Measurements from ENCODE around the gene EXOSC2. TPM values are rescaled to one million over a fixed set of nuclear protein-coding genes. Genes with fewer than 3 reads are reported as not detected.

Gene EXOSC2
- total RNA-seq, 1 donor from 2014 or later, result 15.6 TPM

DNA sequence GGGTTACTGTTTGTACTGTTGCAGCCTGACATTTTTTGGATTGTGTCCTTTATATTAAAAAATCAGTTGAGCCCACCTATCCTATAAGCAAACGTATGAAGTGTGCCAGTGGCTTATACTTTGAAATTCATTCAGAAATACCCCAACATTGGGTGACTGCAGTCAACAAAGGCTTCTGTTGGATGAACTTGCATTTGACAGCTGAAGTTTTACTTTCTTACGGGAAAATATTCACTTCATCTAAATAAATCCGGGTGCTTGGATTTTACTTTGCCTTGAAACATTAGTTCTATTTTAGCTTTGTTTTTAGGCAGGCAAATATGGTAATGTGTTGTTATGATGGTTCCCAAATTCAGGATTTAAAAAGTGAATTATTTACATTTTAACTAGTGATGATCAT lies 21.7 kb downstream of the EXOSC2 start:
- Mint-ChIP-seq H3K9me3 (ENCODE audit: low read depth) (no peaks in the 10 kb centered on the region), H3K4me3 (ENCODE audit: unreplicated experiment) (peak overlapping the region; percentile 95), H3K36me3 (ENCODE audit: low read depth) (no peaks in the 10 kb centered on the region), H3K4me1 (ENCODE audit: low read depth) (peaks cover 37% of the 10 kb centered on the region), H3K27ac (ENCODE audit: unreplicated experiment) (peak overlapping the region; percentile 99), H3K27me3 (ENCODE audit: low read depth) (no peaks in the 10 kb centered on the region)
- TF ChIP-seq, protein P1, sequence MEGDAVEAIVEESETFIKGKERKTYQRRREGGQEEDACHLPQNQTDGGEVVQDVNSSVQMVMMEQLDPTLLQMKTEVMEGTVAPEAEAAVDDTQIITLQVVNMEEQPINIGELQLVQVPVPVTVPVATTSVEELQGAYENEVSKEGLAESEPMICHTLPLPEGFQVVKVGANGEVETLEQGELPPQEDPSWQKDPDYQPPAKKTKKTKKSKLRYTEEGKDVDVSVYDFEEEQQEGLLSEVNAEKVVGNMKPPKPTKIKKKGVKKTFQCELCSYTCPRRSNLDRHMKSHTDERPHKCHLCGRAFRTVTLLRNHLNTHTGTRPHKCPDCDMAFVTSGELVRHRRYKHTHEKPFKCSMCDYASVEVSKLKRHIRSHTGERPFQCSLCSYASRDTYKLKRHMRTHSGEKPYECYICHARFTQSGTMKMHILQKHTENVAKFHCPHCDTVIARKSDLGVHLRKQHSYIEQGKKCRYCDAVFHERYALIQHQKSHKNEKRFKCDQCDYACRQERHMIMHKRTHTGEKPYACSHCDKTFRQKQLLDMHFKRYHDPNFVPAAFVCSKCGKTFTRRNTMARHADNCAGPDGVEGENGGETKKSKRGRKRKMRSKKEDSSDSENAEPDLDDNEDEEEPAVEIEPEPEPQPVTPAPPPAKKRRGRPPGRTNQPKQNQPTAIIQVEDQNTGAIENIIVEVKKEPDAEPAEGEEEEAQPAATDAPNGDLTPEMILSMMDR (IDR thresholded peaks at IDR 0.05), result no peak
- no peak for DNase-seq (ENCODE audit: low spot score)

DNA sequence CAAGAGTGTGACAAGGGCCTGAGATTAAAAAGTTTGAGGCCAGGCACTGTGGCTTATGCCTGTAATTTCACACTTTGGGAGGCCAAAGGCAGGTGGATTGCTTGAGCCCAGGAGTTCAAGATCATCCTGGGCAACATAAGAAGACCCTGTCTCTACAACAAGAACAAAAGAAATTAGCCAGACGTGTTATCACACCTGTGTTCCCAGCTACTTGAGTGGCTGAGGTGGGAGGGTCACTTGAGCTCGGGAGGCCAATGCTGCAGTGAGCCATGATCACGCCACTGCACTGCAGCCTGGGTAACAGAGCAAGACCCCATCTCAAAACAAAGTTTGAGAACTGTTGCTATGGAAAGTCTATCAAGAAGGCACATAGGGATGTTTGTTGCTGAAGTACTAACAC lies 25.0 kb downstream of the EXOSC2 start:
- H3K9me3 Mint-ChIP-seq (ENCODE audit: low read depth), result no peaks in the 10 kb centered on the region
- no peak overlapping the region for H3K4me3 Mint-ChIP-seq (ENCODE audit: unreplicated experiment)
- no peak overlapping the region for H3K27ac Mint-ChIP-seq (ENCODE audit: unreplicated experiment)
- no peaks in the 10 kb centered on the region for H3K27me3 Mint-ChIP-seq (ENCODE audit: low read depth)
- TF ChIP-seq, protein P1 (IDR thresholded peaks at IDR 0.05), result no peak
- no peak for DNase-seq (ENCODE audit: low spot score)
- peaks cover 2% of the 10 kb centered on the region for H3K36me3 Mint-ChIP-seq (ENCODE audit: low read depth)
- H3K4me1 Mint-ChIP-seq (ENCODE audit: low read depth), result peaks cover 35% of the 10 kb centered on the region

- no peaks in the 10 kb centered on the region for H3K27me3 Mint-ChIP-seq (ENCODE audit: low read depth)
- peaks cover 2% of the 10 kb centered on the region for H3K36me3 Mint-ChIP-seq (ENCODE audit: low read depth)
- H3K9me3 Mint-ChIP-seq (ENCODE audit: low read depth), result no peaks in the 10 kb centered on the region
- H3K27ac Mint-ChIP-seq (ENCODE audit: unreplicated experiment), result no peak overlapping the region
- DNase-seq (ENCODE audit: low spot score), result no peak
- TF ChIP-seq, protein P1 (IDR thresholded peaks at IDR 0.05), result no peak
- peaks cover 13% of the 10 kb centered on the region for H3K4me1 Mint-ChIP-seq (ENCODE audit: low read depth)
- H3K4me3 Mint-ChIP-seq (ENCODE audit: unreplicated experiment), result no peak overlapping the region
Measured at GRCh38 chr9:130720762-130721161, 27.2 kb downstream of the EXOSC2 start.

DNA sequence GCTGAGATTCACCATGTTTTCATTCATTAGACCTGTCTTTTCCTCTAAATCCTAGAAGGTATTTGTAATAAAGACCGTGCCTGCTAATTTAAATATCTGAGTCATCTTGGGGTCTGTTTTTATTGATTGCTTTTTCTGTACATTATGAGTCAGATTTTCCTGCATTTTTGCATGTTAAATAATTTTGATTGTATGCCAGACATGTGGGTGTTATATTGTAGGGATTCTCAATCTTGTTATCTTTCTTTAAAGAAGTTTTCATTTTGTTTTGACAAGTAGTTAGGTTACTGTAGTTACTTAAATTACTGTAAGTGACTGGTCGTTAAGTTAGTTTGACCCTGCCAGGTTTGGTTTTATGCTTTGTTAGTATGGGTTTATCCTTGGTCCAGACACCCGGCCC lies 35.1 kb downstream of the EXOSC2 start:
- DNase-seq (ENCODE audit: low spot score), result no peak
- H3K9me3 Mint-ChIP-seq (ENCODE audit: low read depth), result peaks cover 3% of the 10 kb centered on the region
- H3K27ac Mint-ChIP-seq (ENCODE audit: unreplicated experiment), result peak overlapping the region; percentile 10
- TF ChIP-seq, protein P1 (IDR thresholded peaks at IDR 0.05), result no peak
- H3K4me3 Mint-ChIP-seq (ENCODE audit: unreplicated experiment), result no peak overlapping the region
- peaks cover 21% of the 10 kb centered on the region for H3K4me1 Mint-ChIP-seq (ENCODE audit: low read depth)
- no peaks in the 10 kb centered on the region for H3K27me3 Mint-ChIP-seq (ENCODE audit: low read depth)
- H3K36me3 Mint-ChIP-seq (ENCODE audit: low read depth), result no peaks in the 10 kb centered on the region

- no peak for DNase-seq (ENCODE audit: low spot score)
- peak overlapping the region; percentile 10 for H3K27ac Mint-ChIP-seq (ENCODE audit: unreplicated experiment)
Measured at GRCh38 chr9:130729145-130729544, 35.6 kb downstream of the EXOSC2 start.

More at GRCh38 chr9:130729145-130729544, 35.6 kb downstream of the EXOSC2 start:
- TF ChIP-seq, protein P1 (IDR thresholded peaks at IDR 0.05), result no peak
- peaks cover 21% of the 10 kb centered on the region for H3K4me1 Mint-ChIP-seq (ENCODE audit: low read depth)
- peaks cover 3% of the 10 kb centered on the region for H3K9me3 Mint-ChIP-seq (ENCODE audit: low read depth)
- no peaks in the 10 kb centered on the region for H3K27me3 Mint-ChIP-seq (ENCODE audit: low read depth)
- no peak overlapping the region for H3K4me3 Mint-ChIP-seq (ENCODE audit: unreplicated experiment)
- H3K36me3 Mint-ChIP-seq (ENCODE audit: low read depth), result no peaks in the 10 kb centered on the region
